ENCODE data around the gene EMC1. TPM values are rescaled to one million over a fixed set of nuclear protein-coding genes. Genes with fewer than 3 reads are reported as not detected.
"Not testable (repeated sequence)": the region's sequence is repeated elsewhere in the genome, so short reads cannot be mapped to it uniquely, and the experiment has no call there.

EMC1 gene
- total and polyA plus RNA-seq, 2 donors (not counting 3 experiments of a cell fraction or from before 2014, with no cell fraction given), result 77.5 to 164 TPM

GRCh38 chr1:19269427-19270342, 18.4 kb upstream of the EMC1 start:
- intact Hi-C loops (cut with micrococcal nuclease), result loop anchor here (2.0 to 5.0 kb wide), 2 partner anchors 71 to 383 kb away; no protein-coding TSS in a partner anchor
- H3K27ac ChIP-seq (ENCODE audit: insufficient read depth, low read depth, low read length); H3K9ac ChIP-seq (replicated peaks; ENCODE audit: extremely low read depth, insufficient read depth, low read length); H3K4me1 ChIP-seq (ENCODE audit: control insufficient read depth, extremely low read depth, insufficient read depth, low read length); H3K4me3 ChIP-seq (replicated peaks in 1 of 3; ENCODE audit: insufficient read depth in 1 of 3, low read depth in 1 of 3, low read length in 3 of 3); H3K9me1 ChIP-seq (replicated peaks; ENCODE audit: control insufficient read depth, extremely low read depth, insufficient read depth, low read length); BruUV-seq (replicated peaks); H3K9me3 ChIP-seq (replicated peaks; ENCODE audit: control insufficient read depth, insufficient read depth, low read length); H4K20me1 ChIP-seq (replicated peaks; ENCODE audit: control insufficient read depth, extremely low read depth, insufficient read depth, low read length); FAIRE-seq; H3K79me2 ChIP-seq (ENCODE audit: control insufficient read depth, insufficient read depth, low read length); H2AFZ ChIP-seq (ENCODE audit: low read depth, low read length); DNase-seq (ENCODE audit: low read depth, low spot score); H3K36me3 ChIP-seq (ENCODE audit: control insufficient read depth in 2 of 2, extremely low read depth in 1 of 2, insufficient read depth in 2 of 2, low read length in 2 of 2); H3K4me2 ChIP-seq (ENCODE audit: insufficient read depth, low read length); H3K27me3 ChIP-seq (ENCODE audit: control insufficient read depth in 2 of 2, insufficient read depth in 2 of 2, low read length in 2 of 2); dilution Hi-C loops (cut with MboI; ENCODE audit: extremely low pct_ligation_motif_present, low sequenced_read_pairs): not testable (repeated sequence)
- ChIA-PET POLR2A (interaction anchor here (1.6 kb wide), 1 partner anchor 18 kb away, joined by 3 read pairs; the partner anchor contains the start of gene MRTO4), CTCF (interaction anchor here (1.3 to 1.4 kb wide), 2 partner anchors 381 to 384 kb away, joined by 5 to 6 read pairs; no protein-coding TSS in a partner anchor)

- Histone ChIP-seq H3K27ac (ENCODE audit: insufficient read depth, low read depth, low read length) (no peak overlapping the region), H3K4me3 (replicated peaks in 1 of 3; ENCODE audit: insufficient read depth in 1 of 3, low read depth in 1 of 3, low read length in 3 of 3) (no peak overlapping the region), H3K27me3 (ENCODE audit: control insufficient read depth in 2 of 2, insufficient read depth in 2 of 2, low read length in 2 of 2) (no peaks in the 10 kb centered on the region), H3K36me3 (ENCODE audit: control insufficient read depth in 2 of 2, extremely low read depth in 1 of 2, insufficient read depth in 2 of 2, low read length in 2 of 2) (no peaks in the 10 kb centered on the region), H3K9me3 (replicated peaks; ENCODE audit: control insufficient read depth, insufficient read depth, low read length) (no peaks in the 10 kb centered on the region), H3K4me1 (ENCODE audit: control insufficient read depth, extremely low read depth, insufficient read depth, low read length) (no peaks in the 10 kb centered on the region), H3K9ac (replicated peaks; ENCODE audit: extremely low read depth, insufficient read depth, low read length) (no peak overlapping the region), H3K79me2 (ENCODE audit: control insufficient read depth, insufficient read depth, low read length) (no peaks in the 10 kb centered on the region), H3K9me1 (replicated peaks; ENCODE audit: control insufficient read depth, extremely low read depth, insufficient read depth, low read length) (no peaks in the 10 kb centered on the region), H3K4me2 (ENCODE audit: insufficient read depth, low read length) (no peak overlapping the region), H4K20me1 (replicated peaks; ENCODE audit: control insufficient read depth, extremely low read depth, insufficient read depth, low read length) (no peaks in the 10 kb centered on the region), H2AFZ (ENCODE audit: low read depth, low read length) (no peak overlapping the region)
- intact Hi-C loops (cut with micrococcal nuclease), result loop anchor here (2.0 kb wide), 1 partner anchor 72 kb away; no protein-coding TSS in a partner anchor
- FAIRE-seq, result no peak
- POLR2A ChIA-PET, result interaction anchor here (1.6 kb wide), 1 partner anchor 17 kb away, joined by 3 read pairs; the partner anchor contains the start of gene MRTO4
- CTCF ChIA-PET, result no interaction called here
- dilution Hi-C loops (cut with MboI; ENCODE audit: extremely low pct_ligation_motif_present, low sequenced_read_pairs), result no loop called here
- BruUV-seq (replicated peaks), result no TSS peak
- TF ChIP-seq POLR2A (IDR thresholded peaks at IDR 0.05; ENCODE audit: low read depth, low read length) (no peak), GATA2 (IDR thresholded peaks at IDR 0.05; ENCODE audit: insufficient read depth, insufficient read length, low read depth, low read length) (no peak), POLR2AphosphoS5 (IDR thresholded peaks at IDR 0.05; ENCODE audit: insufficient read depth, low read depth, low read length) (no peak), CTCF (IDR thresholded peaks at IDR 0.05; ENCODE audit: extremely low read depth in 1 of 2, insufficient read depth in 1 of 2, low read depth in 1 of 2, low read length in 2 of 2) (no peak), JUN (IDR thresholded peaks at IDR 0.05; ENCODE audit: borderline replicate concordance, insufficient read depth, insufficient read length, low read depth) (no peak), FOS (IDR thresholded peaks at IDR 0.05; ENCODE audit: borderline replicate concordance, insufficient read depth, low read length) (no peak), EZH2 (IDR thresholded peaks at IDR 0.05; ENCODE audit: borderline replicate concordance, low read depth, low read length, severe bottlenecking) (no peak), MYC (IDR thresholded peaks at IDR 0.05; ENCODE audit: low read depth, low read length) (no peak), MAX (IDR thresholded peaks at IDR 0.05; ENCODE audit: insufficient read depth, insufficient read length) (no peak)
- DNase-seq (ENCODE audit: low read depth, low spot score), result no peak
Measured at GRCh38 chr1:19268445-19268844, 17.1 kb upstream of the EMC1 start.

Data from endothelial cell of umbilical vein (primary cell).